ENCODE results near the gene BPIFB1. TPM values are rescaled to one million over a fixed set of nuclear protein-coding genes. Genes with fewer than 3 reads are reported as not detected.

Gene BPIFB1
- total and polyA plus RNA-seq, 2 donors (not counting 3 experiments of a cell fraction or from before 2014, with no cell fraction given), result not detected

DNA sequence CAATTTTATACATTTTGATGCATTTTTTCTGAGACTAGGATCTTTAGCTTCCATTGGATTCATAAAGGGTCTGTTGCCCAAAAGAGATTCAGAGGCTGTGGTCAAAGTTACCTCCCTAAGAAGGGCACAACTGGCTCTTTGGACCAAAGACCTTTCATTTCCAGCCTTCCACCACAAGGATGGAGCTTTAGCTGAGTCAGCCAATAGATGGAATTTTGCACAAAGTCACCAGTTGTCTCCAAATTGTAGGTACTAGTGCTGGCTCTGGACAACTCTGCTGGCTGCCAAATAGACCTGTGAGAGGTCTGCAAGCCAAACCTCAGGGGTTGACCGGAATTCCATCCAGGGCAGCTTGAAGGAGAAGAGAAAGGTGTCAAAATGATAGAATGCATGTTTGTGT lies 46.7 kb upstream of the BPIFB1 start:
- no peak for FAIRE-seq
- Histone ChIP-seq H3K9me3 (replicated peaks; ENCODE audit: control insufficient read depth, insufficient read depth, low read length) (no peaks in the 10 kb centered on the region), H3K4me3 (replicated peaks in 1 of 3; ENCODE audit: insufficient read depth in 1 of 3, low read depth in 1 of 3, low read length in 3 of 3) (no peak overlapping the region), H3K4me2 (ENCODE audit: insufficient read depth, low read length) (no peak overlapping the region), H3K79me2 (ENCODE audit: control insufficient read depth, insufficient read depth, low read length) (no peaks in the 10 kb centered on the region), H3K4me1 (ENCODE audit: control insufficient read depth, extremely low read depth, insufficient read depth, low read length) (no peaks in the 10 kb centered on the region), H4K20me1 (replicated peaks; ENCODE audit: control insufficient read depth, extremely low read depth, insufficient read depth, low read length) (no peaks in the 10 kb centered on the region), H2AFZ (ENCODE audit: low read depth, low read length) (no peak overlapping the region), H3K36me3 (ENCODE audit: control insufficient read depth in 2 of 2, extremely low read depth in 1 of 2, insufficient read depth in 2 of 2, low read length in 2 of 2) (no peaks in the 10 kb centered on the region), H3K9ac (replicated peaks; ENCODE audit: extremely low read depth, insufficient read depth, low read length) (no peak overlapping the region), H3K9me1 (replicated peaks; ENCODE audit: control insufficient read depth, extremely low read depth, insufficient read depth, low read length) (no peaks in the 10 kb centered on the region), H3K27ac (ENCODE audit: insufficient read depth, low read depth, low read length) (no peak overlapping the region), H3K27me3 (ENCODE audit: control insufficient read depth in 2 of 2, insufficient read depth in 2 of 2, low read length in 2 of 2) (no peaks in the 10 kb centered on the region)
- CTCF ChIA-PET, result no interaction called here
- BruUV-seq (replicated peaks), result no TSS peak
- DNase-seq (ENCODE audit: low read depth, low spot score), result no peak
- dilution Hi-C loops (cut with MboI; ENCODE audit: extremely low pct_ligation_motif_present, low sequenced_read_pairs), result no loop called here
- POLR2A ChIA-PET, result no interaction called here
- no peak for TF ChIP-seq EZH2 (IDR thresholded peaks at IDR 0.05; ENCODE audit: borderline replicate concordance, low read depth, low read length, severe bottlenecking)
- TF ChIP-seq JUN (IDR thresholded peaks at IDR 0.05; ENCODE audit: borderline replicate concordance, insufficient read depth, insufficient read length, low read depth), result no peak
- TF ChIP-seq FOS (IDR thresholded peaks at IDR 0.05; ENCODE audit: borderline replicate concordance, insufficient read depth, low read length), result no peak
- TF ChIP-seq POLR2AphosphoS5 (IDR thresholded peaks at IDR 0.05; ENCODE audit: insufficient read depth, low read depth, low read length), result no peak
- TF ChIP-seq, protein P1, sequence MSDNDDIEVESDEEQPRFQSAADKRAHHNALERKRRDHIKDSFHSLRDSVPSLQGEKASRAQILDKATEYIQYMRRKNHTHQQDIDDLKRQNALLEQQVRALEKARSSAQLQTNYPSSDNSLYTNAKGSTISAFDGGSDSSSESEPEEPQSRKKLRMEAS (IDR thresholded peaks at IDR 0.05; ENCODE audit: insufficient read depth, insufficient read length), result no peak
- intact Hi-C loops (cut with micrococcal nuclease), result no loop called here

DNA sequence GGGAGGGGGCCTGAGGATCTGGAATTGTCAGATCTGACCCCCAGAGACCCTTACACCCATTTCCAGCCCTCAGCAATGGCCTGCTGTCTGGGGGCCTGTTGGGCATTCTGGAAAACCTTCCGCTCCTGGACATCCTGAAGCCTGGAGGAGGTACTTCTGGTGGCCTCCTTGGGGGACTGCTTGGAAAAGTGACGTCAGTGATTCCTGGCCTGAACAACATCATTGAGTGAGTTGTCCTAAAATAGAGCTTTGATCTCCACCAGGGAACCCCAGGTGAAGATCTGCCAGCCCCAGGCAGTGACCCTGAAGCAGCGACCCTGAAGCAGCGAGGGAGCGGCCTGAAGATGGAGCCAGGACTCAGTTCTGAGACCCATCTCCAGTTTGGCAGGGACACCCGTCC lies 45.0 kb upstream of the BPIFB1 start:
- Histone ChIP-seq H3K27me3 (ENCODE audit: control insufficient read depth in 2 of 2, insufficient read depth in 2 of 2, low read length in 2 of 2) (no peaks in the 10 kb centered on the region), H3K9me3 (replicated peaks; ENCODE audit: control insufficient read depth, insufficient read depth, low read length) (no peaks in the 10 kb centered on the region), H3K4me1 (ENCODE audit: control insufficient read depth, extremely low read depth, insufficient read depth, low read length) (no peaks in the 10 kb centered on the region), H3K4me3 (replicated peaks in 1 of 3; ENCODE audit: insufficient read depth in 1 of 3, low read depth in 1 of 3, low read length in 3 of 3) (no peak overlapping the region), H3K79me2 (ENCODE audit: control insufficient read depth, insufficient read depth, low read length) (no peaks in the 10 kb centered on the region), H3K27ac (ENCODE audit: insufficient read depth, low read depth, low read length) (no peak overlapping the region), H2AFZ (ENCODE audit: low read depth, low read length) (no peak overlapping the region), H3K9ac (replicated peaks; ENCODE audit: extremely low read depth, insufficient read depth, low read length) (no peak overlapping the region), H3K9me1 (replicated peaks; ENCODE audit: control insufficient read depth, extremely low read depth, insufficient read depth, low read length) (no peaks in the 10 kb centered on the region), H4K20me1 (replicated peaks; ENCODE audit: control insufficient read depth, extremely low read depth, insufficient read depth, low read length) (no peaks in the 10 kb centered on the region), H3K4me2 (ENCODE audit: insufficient read depth, low read length) (no peak overlapping the region), H3K36me3 (ENCODE audit: control insufficient read depth in 2 of 2, extremely low read depth in 1 of 2, insufficient read depth in 2 of 2, low read length in 2 of 2) (no peaks in the 10 kb centered on the region)
- intact Hi-C loops (cut with micrococcal nuclease) (no loop called here), dilution Hi-C loops (cut with MboI; ENCODE audit: extremely low pct_ligation_motif_present, low sequenced_read_pairs) (no loop called here)
- no TSS peak for BruUV-seq (replicated peaks)
- TF ChIP-seq, protein P1 (IDR thresholded peaks at IDR 0.05; ENCODE audit: insufficient read depth, insufficient read length), result no peak
- TF ChIP-seq FOS (IDR thresholded peaks at IDR 0.05; ENCODE audit: borderline replicate concordance, insufficient read depth, low read length), result no peak
- no peak for TF ChIP-seq POLR2A (IDR thresholded peaks at IDR 0.05; ENCODE audit: low read depth, low read length)
- TF ChIP-seq POLR2AphosphoS5 (IDR thresholded peaks at IDR 0.05; ENCODE audit: insufficient read depth, low read depth, low read length), result no peak
- TF ChIP-seq JUN (IDR thresholded peaks at IDR 0.05; ENCODE audit: borderline replicate concordance, insufficient read depth, insufficient read length, low read depth), result no peak
- no peak for TF ChIP-seq EZH2 (IDR thresholded peaks at IDR 0.05; ENCODE audit: borderline replicate concordance, low read depth, low read length, severe bottlenecking)
- TF ChIP-seq MYC (IDR thresholded peaks at IDR 0.05; ENCODE audit: low read depth, low read length), result no peak
- TF ChIP-seq, protein P2, sequence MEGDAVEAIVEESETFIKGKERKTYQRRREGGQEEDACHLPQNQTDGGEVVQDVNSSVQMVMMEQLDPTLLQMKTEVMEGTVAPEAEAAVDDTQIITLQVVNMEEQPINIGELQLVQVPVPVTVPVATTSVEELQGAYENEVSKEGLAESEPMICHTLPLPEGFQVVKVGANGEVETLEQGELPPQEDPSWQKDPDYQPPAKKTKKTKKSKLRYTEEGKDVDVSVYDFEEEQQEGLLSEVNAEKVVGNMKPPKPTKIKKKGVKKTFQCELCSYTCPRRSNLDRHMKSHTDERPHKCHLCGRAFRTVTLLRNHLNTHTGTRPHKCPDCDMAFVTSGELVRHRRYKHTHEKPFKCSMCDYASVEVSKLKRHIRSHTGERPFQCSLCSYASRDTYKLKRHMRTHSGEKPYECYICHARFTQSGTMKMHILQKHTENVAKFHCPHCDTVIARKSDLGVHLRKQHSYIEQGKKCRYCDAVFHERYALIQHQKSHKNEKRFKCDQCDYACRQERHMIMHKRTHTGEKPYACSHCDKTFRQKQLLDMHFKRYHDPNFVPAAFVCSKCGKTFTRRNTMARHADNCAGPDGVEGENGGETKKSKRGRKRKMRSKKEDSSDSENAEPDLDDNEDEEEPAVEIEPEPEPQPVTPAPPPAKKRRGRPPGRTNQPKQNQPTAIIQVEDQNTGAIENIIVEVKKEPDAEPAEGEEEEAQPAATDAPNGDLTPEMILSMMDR (IDR thresholded peaks at IDR 0.05; ENCODE audit: extremely low read depth in 1 of 2, insufficient read depth in 1 of 2, low read depth in 1 of 2, low read length in 2 of 2), result no peak
- TF ChIP-seq GATA2 (IDR thresholded peaks at IDR 0.05; ENCODE audit: insufficient read depth, insufficient read length, low read depth, low read length), result no peak
- ChIA-PET CTCF (no interaction called here), POLR2A (no interaction called here)
- DNase-seq (ENCODE audit: low read depth, low spot score) (no peak), FAIRE-seq (no peak)
